Spleen (tissue), 7 donors: ENCODE data around the gene LASP1.
A peak's percentile ranks its signal among the peaks of the same experiment; 100 is the strongest.

ENCODE experiments used
- CTCF ChIP-seq, 11 experiments: fragments of 200-600 bp in 7 of 11; fragments of 450-650 bp in 4 of 11; sonication (generic) in 4 of 11; IDR thresholded peaks in 8 of 11; conservative IDR thresholded peaks in 3 of 11; 1 replicate in 7 of 11; 2 replicates in 4 of 11; pipeline versions ENCODE4 v1.4.0 to v1.8.0; 2016 to 2021; ENCODE audit warnings: antibody characterized with exemption in 11 of 11, inconsistent platforms in 4 of 11, mild to moderate bottlenecking in 1 of 11
- POLR2A ChIP-seq, 3 donors: fragments of 450-650 bp; IDR thresholded peaks; one replicate each; pipeline ENCODE4 v1.5.1; 2017; ENCODE audit warnings: antibody characterized with exemption in 3 of 3, mild to moderate bottlenecking in 1 of 3
- POLR2AphosphoS5 ChIP-seq, 3 donors: sonication (generic); formaldehyde crosslinking; IDR thresholded peaks; one replicate each; pipeline ENCODE4 v1.5.1; 2017; ENCODE audit warnings: antibody characterized with exemption in 3 of 3
- donor health status: DM: no; HTN: no; CAD: no; lungs with moderate emphysema.
- donor health status: DM: no; HTN: no; CAD: no.
- donor health status: DM: no; HTN: no; CAD: no.

- TF ChIP-seq CTCF (IDR thresholded peaks at IDR 0.05 in 8 of 11, conservative IDR thresholded peaks at IDR 0.05 in 3 of 11): no peak
- TF ChIP-seq POLR2AphosphoS5 (IDR thresholded peaks at IDR 0.05): peak in 2 of 3 donors; percentile 5 to 56
- no peak for TF ChIP-seq POLR2A (IDR thresholded peaks at IDR 0.05)
These were observed 22.8 kb downstream of the LASP1 start for GRCh38 chr17:38892620-38893019.
